Upper lobe of left lung (tissue), 6 donors: ENCODE results near the gene ZNF740. TPM values are rescaled to one million over a fixed set of nuclear protein-coding genes. Genes with fewer than 3 reads are reported as not detected.
A peak's percentile ranks its signal among the peaks of the same experiment; 100 is the strongest.

ENCODE experiments used
- ATAC-seq, 2 donors: fragments of 200-7000 bp; cut with Tn5 transposase; one replicate each; pipeline ENCODE4 v1.9.1; 2022; ENCODE audit warnings: mild to moderate bottlenecking in 2 of 2, moderate library complexity in 2 of 2; ENCODE audit not compliant: low FRiP score in 2 of 2
- DNase-seq, 2 donors: peaks; one replicate each; pipeline ENCODE4 v3.0.0-alpha.2; 2019 to 2020
- H3K27ac ChIP-seq, 4 donors: fragments of 200-600 bp; sonication (generic); one replicate each; pipeline ENCODE4 v1.5.1; 2016 to 2019
- H3K27me3 ChIP-seq, 4 donors: fragments of 200-600 bp; sonication (generic); one replicate each; pipeline ENCODE4 v1.5.1; 2017 to 2019
- H3K36me3 ChIP-seq, 4 donors: fragments of 200-600 bp; sonication (generic); one replicate each; pipeline ENCODE4 v1.5.1; 2016 to 2019
- H3K4me1 ChIP-seq, 4 donors: fragments of 200-600 bp; sonication (generic); one replicate each; pipeline ENCODE4 v1.5.1; 2018 to 2019
- H3K4me3 ChIP-seq, 4 donors: fragments of 200-600 bp; sonication (generic); one replicate each; pipeline ENCODE4 v1.5.1; 2017 to 2019; ENCODE audit warnings: mild to moderate bottlenecking in 2 of 4, moderate library complexity in 1 of 4
- H3K9me3 ChIP-seq, 4 donors: fragments of 200-600 bp; sonication (generic); one replicate each; pipeline ENCODE4 v1.5.1; 2018 to 2019
- EP300 ChIP-seq, 4 donors: sonication (generic); formaldehyde crosslinking; IDR thresholded peaks; one replicate each; pipeline ENCODE4 v1.5.1; 2017; ENCODE audit warnings: antibody characterized with exemption in 4 of 4, control low read depth in 2 of 4
- POLR2A ChIP-seq, 4 donors: fragments of 450-650 bp; IDR thresholded peaks; one replicate each; pipeline ENCODE4 v1.5.1; 2016 to 2017; ENCODE audit warnings: antibody characterized with exemption in 4 of 4, mild to moderate bottlenecking in 2 of 4
- POLR2AphosphoS5 ChIP-seq, 2 donors: sonication (generic); formaldehyde crosslinking; IDR thresholded peaks; one replicate each; pipeline ENCODE4 v1.5.1; 2017; ENCODE audit warnings: antibody characterized with exemption in 2 of 2
- WGBS, 2 donors: methylation state at CpG; one replicate each; pipeline ENCODE4 v1.1.5; 2017 to 2018; 5-methylcytosine and 5-hydroxymethylcytosine counted together
- total RNA-seq, 6 donors: library from RNA; depleted of rRNA in 4 of 6; stranded (reverse); fragments of >200 nt in 4 of 6; gene quantifications; one replicate each; pipeline versions ENCODE4 v1.1.0 to v1.2.1, GENCODE V29; 2016 to 2021
- TF ChIP-seq, protein P1 (sequence below), 6 experiments: fragments of 450-650 bp in 4 of 6; fragments of 200-600 bp in 2 of 6; sonication (generic) in 2 of 6; IDR thresholded peaks; one replicate each; pipeline ENCODE4 v1.5.1; 2016 to 2019; ENCODE audit warnings: antibody characterized with exemption in 6 of 6
- donor health status: DM: no; HTN: no; CAD: no; lungs with moderate emphysema.
- donor health status: DM: no; HTN: yes; CAD: no; lungs with severe emphysema.

Gene ZNF740
- total RNA-seq, 6 donors from 2014 or later: 9.6 to 52.4 (median 24.0) TPM

DNA sequence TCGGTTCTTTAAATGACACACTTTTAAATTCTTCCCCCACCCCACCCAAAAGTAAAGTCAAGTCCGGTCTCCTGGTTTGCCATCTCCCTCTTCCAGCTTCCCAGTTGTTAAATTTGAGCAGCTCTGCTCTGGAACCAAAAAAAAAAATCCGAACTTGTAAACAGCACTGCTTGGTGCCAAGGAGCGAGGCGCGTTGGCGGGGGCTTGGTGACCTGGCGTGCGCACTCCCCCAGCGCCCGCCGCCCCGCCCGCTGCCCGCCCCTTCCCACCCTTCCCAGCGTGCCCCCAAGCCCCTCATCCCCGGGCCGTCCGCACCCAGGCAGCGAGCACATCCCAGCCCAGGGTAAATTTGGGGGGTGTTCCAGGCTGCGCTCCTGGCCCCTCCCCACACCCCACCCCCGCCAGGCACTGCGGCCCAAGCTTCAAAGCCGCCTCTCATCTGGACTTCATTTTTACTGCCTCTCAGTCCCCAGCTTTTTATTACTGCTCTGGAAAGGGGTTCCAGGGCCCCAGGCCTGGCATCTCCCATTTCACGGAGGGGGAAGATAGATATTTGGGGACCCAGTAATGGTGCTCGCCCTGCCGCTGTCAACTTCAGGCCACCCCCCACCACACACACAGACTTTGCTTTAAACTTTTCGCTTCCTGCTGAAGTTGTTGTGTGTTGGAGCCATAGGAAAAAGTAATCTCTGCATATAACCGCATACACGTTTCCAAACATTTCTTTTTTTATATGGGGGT, 38.2 kb downstream of the ZNF740 start:
- Histone ChIP-seq H3K4me1 (peaks cover 74 to 99% (median 78%) of the 10 kb centered on the region in 4 donors), H3K4me3 (peak overlapping the region in 3 of 4 donors; percentile 62 to 83 (median 77)), H3K27me3 (no peaks in the 10 kb centered on the region), H3K36me3 (peaks cover 0 to 19% (median 14%) of the 10 kb centered on the region in 4 donors), H3K9me3 (no peaks in the 10 kb centered on the region), H3K27ac (peak overlapping the region; percentile 98 to 100 (median 99))
- WGBS, 2 donors: 31 to 37% methylated on average over 10 to 25 of the region's 30 CpGs
- ATAC-seq (no peak), DNase-seq (peak in 1 of 2 donors; percentile 83)
- TF ChIP-seq, protein P1, sequence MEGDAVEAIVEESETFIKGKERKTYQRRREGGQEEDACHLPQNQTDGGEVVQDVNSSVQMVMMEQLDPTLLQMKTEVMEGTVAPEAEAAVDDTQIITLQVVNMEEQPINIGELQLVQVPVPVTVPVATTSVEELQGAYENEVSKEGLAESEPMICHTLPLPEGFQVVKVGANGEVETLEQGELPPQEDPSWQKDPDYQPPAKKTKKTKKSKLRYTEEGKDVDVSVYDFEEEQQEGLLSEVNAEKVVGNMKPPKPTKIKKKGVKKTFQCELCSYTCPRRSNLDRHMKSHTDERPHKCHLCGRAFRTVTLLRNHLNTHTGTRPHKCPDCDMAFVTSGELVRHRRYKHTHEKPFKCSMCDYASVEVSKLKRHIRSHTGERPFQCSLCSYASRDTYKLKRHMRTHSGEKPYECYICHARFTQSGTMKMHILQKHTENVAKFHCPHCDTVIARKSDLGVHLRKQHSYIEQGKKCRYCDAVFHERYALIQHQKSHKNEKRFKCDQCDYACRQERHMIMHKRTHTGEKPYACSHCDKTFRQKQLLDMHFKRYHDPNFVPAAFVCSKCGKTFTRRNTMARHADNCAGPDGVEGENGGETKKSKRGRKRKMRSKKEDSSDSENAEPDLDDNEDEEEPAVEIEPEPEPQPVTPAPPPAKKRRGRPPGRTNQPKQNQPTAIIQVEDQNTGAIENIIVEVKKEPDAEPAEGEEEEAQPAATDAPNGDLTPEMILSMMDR (IDR thresholded peaks at IDR 0.05): no peak

DNA sequence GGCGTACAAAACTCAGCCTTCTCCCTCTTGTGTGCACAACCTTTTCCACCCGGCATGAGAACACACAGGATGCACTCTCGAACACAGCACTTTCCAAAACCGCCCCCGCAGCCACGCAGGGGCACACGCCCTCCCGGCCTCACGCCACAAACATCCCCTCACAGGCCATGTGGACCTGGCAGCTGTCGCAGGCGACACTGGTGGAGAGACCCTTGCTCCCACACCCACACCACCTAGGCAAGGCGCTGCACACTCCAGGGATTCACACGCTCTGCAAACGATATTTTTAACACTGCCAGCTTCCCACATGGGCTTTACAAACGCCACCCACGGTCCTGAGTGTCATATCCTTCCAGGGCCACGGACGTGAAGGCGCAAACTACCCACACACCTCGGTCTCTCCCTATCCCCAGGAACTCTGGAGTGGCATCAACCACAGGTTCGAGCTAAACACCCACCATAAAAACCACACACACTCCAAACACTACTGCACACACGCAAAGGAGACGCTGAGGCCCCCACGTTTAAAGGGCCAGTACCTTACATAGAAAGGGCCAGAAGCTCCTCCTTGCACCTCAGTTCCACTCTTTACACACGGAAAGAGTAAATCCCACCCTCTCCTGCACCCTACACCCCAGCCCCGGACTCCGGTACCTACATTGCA, 38.9 kb downstream of the ZNF740 start:
- Histone ChIP-seq H3K27ac (peak overlapping the region; percentile 98 to 100 (median 99)), H3K4me1 (peaks cover 74 to 99% (median 79%) of the 10 kb centered on the region in 4 donors), H3K9me3 (no peaks in the 10 kb centered on the region), H3K4me3 (peak overlapping the region; percentile 27 to 83 (median 70)), H3K27me3 (no peaks in the 10 kb centered on the region), H3K36me3 (peaks cover 0 to 12% (median 8%) of the 10 kb centered on the region in 4 donors)
- DNase-seq (peak in 1 of 2 donors; percentile 76), ATAC-seq (no peak)
- 3 to 5% methylated on average over 21 to 27 of the region's 27 CpGs for WGBS, 2 donors
- TF ChIP-seq POLR2AphosphoS5 (IDR thresholded peaks at IDR 0.05) (peak; percentile 31 to 47), EP300 (IDR thresholded peaks at IDR 0.05) (no peak)

DNA sequence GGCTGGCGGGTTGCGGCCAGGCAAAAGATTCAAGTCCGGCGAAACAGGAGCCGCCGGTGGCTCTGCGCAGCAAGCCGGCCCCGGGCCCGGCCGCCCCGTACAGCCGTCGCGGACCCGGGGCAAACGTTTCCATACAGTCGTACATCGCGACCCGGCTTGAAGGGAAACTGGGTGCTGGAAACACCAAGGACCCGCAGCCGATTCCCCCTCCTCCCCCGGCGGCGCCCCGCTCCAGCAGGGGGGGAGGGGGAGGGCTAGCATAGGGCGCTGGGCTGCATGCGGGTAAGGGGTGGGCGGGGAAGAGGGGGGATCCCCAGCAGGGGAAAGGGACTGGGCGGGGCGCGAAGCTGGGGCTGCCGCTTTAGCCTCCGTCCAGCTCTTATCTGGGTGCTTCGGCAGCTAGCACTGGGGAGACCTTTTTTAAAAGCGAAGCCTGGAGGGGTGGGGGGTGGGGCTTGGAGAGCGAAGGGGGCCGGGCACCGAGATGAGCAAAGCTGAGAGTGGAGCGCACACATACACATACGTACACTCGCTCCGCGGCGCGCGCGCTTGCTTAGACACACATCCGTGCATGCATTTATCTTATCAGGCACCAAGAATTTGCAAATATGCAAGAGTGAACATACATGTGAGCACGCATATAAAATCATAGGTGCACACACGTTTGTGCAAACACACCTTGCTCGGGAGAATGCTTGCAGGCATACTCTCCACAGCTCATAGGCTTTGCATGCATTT, 39.6 kb downstream of the ZNF740 start:
- H3K4me3 ChIP-seq: peak overlapping the region; percentile 50 to 83 (median 70)
- WGBS, 2 donors: 0 to 1% methylated on average over 25 to 50 of the region's 53 CpGs
- peaks cover 0 to 5% (median under 1%) of the 10 kb centered on the region in 4 donors for H3K36me3 ChIP-seq
- TF ChIP-seq EP300 (IDR thresholded peaks at IDR 0.05): no peak
- TF ChIP-seq POLR2A (IDR thresholded peaks at IDR 0.05): peak in 1 of 4 donors; percentile 28
- peak; percentile 70 to 94 for DNase-seq
- H3K27ac ChIP-seq: peak overlapping the region; percentile 98 to 100 (median 99)
- peak; percentile 32 to 45 for ATAC-seq
- no peaks in the 10 kb centered on the region for H3K9me3 ChIP-seq
- H3K27me3 ChIP-seq: no peaks in the 10 kb centered on the region
- H3K4me1 ChIP-seq: peaks cover 77 to 99% (median 78%) of the 10 kb centered on the region in 4 donors

DNA sequence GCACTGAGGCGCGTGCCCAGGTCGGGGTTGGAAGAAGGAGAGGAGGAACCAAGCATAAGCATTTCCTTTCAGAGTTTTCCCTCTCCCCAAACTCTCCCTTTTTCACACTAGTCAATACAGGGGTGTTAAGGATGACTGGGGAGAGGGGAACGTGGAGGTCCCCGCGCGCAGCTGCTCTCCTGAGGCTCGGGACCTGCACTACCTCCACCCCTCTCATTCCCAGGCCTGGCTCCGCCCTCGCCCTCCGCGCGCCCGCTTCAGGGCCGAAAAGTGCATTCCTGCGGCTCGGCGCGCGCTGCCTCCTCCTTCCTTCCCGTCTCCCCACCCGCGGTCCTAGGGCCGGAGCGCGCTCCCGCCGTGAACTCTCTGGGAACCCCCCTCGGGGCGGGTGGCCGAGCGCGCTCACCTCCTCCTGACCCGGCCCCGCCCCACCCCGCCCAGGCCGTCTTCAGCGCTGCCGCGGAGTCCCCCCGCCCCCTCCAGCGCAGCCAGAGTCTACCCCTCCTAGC, 40.2 kb downstream of the ZNF740 start:
- no peaks in the 10 kb centered on the region for H3K9me3 ChIP-seq
- ATAC-seq (peak; percentile 92 to 93), DNase-seq (peak; percentile 96 to 98)
- H3K4me3 ChIP-seq: peak overlapping the region; percentile 50 to 83 (median 70)
- peaks cover 73 to 99% (median 76%) of the 10 kb centered on the region in 4 donors for H3K4me1 ChIP-seq
- H3K27me3 ChIP-seq: no peaks in the 10 kb centered on the region
- peaks cover 0 to under 1% (median 0%) of the 10 kb centered on the region in 4 donors for H3K36me3 ChIP-seq
- H3K27ac ChIP-seq: peak overlapping the region; percentile 98 to 100 (median 99)
- TF ChIP-seq, protein P1 (IDR thresholded peaks at IDR 0.05): no peak
- no peak for TF ChIP-seq EP300 (IDR thresholded peaks at IDR 0.05)
- TF ChIP-seq POLR2AphosphoS5 (IDR thresholded peaks at IDR 0.05): no peak
- no peak for TF ChIP-seq POLR2A (IDR thresholded peaks at IDR 0.05)
- WGBS, 2 donors: 1% methylated on average over 26 to 40 of the region's 42 CpGs

DNA sequence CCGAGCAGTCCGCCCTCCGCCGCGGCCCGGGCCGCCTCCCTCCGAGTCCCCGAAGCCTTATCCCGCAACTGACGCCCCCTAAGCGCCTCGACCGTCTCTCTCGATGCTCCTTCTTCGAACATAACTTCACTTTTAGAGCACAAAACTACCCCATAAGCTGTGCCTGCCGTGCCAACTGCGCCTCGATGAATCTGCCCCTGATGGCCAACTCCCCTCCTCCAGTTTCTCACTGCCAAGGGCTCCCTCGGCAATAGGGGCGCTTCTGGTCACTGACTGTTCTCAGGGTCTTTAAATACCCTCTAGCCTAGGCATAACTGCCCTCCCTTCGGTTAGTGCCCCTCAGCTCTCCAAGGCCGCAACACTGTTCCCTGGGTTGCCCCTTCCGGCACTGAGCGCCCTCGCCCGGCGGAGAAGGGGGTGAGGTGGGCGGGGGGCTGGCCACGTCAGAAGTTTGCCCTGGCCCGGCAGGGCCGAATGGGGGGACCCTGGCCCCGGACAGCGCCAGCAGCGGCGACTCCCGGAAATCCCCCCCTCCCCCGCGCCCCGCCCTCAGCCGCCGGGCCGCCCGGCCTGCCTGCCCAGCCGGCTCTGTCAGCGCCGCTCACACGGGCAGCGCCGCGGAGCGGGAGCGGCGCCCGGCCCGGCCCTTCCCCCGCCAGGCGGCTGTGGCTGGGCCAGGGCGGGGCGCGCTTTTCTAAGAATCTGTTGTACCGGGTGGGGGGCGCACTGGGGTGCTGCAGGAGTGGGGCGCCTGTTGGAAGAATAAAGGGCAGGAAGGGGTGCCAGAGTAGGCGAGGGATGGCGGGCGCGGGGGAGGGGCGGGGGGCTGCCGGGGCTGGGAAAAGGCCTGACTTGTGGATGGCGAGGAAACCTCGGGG, 40.9 kb downstream of the ZNF740 start:
- Histone ChIP-seq H3K9me3 (no peaks in the 10 kb centered on the region), H3K4me1 (peaks cover 66 to 95% (median 71%) of the 10 kb centered on the region in 4 donors), H3K27me3 (no peaks in the 10 kb centered on the region), H3K4me3 (peak overlapping the region; percentile 56 to 83 (median 70)), H3K27ac (peak overlapping the region; percentile 98 to 100 (median 99)), H3K36me3 (peaks cover 0 to 3% (median 0%) of the 10 kb centered on the region in 4 donors)
- TF ChIP-seq, protein P1 (IDR thresholded peaks at IDR 0.05): peak in 3 of 6 experiments; percentile 25
- TF ChIP-seq EP300 (IDR thresholded peaks at IDR 0.05): peak in 1 of 4 donors; percentile 24
- TF ChIP-seq POLR2AphosphoS5 (IDR thresholded peaks at IDR 0.05): peak; percentile 30 to 76
- peak in 3 of 4 donors; percentile 19 to 79 (median 75) for TF ChIP-seq POLR2A (IDR thresholded peaks at IDR 0.05)
- WGBS, 2 donors: 1% methylated on average over 22 to 68 of the region's 72 CpGs
- peak; percentile 80 to 96 for DNase-seq
- ATAC-seq: peak; percentile 52 to 76
